HG03571 (cell line): ENCODE results near the gene CTU1.

ENCODE experiments used
- ATAC-seq: cut with Tn5 transposase; IDR thresholded peaks from one replicate; pipeline ENCODE4 v1.9.1; 2021; ENCODE audit not compliant: unreplicated experiment

The CTU1 gene

DNA sequence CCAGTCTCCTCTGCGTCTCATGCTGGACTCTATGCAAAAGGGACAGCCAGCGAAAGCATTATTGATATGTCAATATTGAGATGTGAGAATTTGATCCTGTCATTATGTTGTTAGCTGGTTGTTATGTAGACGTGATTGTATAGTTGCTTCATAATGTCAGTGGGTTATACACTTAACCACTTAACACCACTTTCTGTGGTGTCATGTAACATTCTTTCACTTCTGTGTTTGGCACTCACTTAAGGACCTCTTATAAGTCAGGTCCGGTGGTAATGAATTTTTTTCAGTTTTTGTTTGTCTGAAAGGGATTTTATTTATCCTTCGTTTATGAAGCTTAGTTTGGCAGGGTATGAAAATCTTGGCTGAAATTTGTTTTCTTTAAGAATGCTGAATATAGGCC is 26.8 kb upstream of the CTU1 start:
- no peak for ATAC-seq

DNA sequence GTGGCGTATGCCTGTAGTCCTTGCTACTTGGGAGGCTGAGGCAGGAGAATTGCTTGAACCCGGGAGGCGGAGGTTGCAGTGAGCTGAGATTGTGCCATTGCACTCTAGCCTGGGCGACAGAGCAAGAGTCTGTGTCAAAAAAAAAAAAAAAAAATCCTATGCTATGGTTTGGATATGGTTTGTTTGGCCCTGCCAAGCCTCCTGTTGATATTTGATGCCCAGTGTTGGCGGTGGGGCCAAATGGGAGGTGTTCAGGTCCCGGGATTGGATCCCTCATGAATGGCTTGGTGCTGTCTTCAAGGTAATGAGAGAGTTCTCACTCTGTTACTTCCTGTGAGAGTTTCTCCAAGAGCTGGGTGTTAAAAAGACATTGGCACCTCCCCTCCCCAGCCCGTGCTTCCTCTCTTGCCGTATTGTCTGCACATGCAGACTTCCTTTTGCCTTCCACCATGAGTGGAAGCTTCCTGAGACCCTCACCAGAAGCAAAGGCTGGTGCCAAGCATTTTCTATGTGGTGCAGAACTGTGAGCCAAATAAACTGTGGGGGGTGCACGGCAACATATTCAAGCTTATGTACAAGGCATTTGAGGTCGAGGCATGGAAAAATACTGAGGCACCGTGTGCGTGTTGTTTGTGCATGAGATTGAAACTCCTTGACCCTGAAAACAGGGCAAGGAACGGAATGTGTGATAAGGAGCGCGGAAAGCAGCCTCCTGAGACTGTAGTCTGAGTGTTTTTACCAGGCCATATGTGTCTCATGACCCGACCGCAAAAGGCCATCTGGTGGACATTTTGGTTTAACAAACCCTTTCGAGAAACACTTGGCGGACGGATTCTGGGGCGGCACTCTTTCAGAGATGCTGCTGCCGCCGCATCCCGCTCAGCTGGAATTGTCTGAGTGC is 23.8 kb upstream of the CTU1 start:
- no peak for ATAC-seq

DNA sequence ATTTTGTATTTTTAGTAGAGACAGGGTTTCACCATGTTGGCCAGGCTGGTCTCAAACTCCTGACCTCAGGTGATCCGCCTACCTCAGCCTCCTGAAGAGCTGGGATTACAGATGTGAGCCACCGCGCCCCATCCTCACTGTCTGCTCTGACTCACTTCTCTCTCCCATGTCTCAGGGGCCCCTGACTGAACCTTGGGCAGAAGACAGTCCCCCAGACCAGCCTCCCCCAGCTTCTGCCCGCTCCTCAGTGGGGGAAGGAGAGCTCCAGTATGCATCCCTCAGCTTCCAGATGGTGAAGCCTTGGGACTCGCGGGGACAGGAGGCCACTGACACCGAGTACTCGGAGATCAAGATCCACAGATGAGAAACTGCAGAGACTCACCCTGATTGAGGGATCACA is 21.5 kb upstream of the CTU1 start:
- ATAC-seq = no peak

DNA sequence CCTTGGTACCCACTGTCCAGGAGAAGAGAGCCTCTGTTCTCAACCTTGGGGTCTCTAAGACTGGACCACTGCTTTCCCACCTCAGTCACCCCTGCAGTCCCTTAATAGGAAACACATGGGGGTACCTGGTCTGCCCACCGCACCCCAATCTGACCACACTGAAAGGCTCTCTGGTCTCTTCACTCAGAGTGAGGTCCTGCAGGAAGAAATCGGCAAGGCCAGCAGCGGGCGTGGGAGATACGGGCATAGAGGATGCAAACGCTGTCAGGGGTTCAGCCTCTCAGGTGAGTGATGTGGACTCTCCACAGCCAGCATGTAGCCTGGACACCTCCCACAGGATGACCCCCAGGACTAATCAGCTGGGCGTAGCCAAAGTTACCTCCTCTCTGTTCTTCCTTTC is 20.0 kb upstream of the CTU1 start:
- ATAC-seq = no peak

DNA sequence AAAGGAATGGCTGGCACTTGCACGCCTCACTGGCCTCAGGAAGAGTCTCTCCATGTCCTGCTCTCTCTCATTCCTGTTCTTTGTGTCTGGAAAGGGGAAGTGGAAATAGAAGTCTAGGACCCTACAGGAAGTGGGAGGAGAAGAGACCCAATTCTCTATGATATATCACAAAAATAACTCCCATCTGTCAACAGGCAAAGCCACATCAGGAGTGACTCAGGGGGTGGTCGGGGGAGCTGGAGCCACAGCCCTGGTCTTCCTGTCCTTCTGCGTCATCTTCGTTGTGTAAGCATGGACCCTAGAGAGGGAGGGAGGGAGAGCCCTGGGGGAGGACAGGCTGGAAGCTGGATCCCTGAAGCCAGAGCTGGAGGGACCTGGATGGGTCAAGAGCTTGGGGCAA is 19.5 kb upstream of the CTU1 start:
- no peak for ATAC-seq

DNA sequence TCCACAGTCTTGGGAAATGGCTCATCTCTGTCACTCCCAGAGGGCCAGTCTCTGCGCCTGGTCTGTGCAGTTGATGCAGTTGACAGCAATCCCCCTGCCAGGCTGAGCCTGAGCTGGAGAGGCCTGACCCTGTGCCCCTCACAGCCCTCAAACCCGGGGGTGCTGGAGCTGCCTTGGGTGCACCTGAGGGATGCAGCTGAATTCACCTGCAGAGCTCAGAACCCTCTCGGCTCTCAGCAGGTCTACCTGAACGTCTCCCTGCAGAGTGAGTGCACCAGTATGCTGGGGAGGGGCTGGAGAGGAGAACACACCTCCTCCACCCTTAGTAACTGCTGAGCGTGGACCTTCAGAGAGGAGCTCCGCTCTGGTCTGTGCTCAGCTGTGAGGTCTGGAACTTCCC is 18.8 kb upstream of the CTU1 start:
- no peak for ATAC-seq

DNA sequence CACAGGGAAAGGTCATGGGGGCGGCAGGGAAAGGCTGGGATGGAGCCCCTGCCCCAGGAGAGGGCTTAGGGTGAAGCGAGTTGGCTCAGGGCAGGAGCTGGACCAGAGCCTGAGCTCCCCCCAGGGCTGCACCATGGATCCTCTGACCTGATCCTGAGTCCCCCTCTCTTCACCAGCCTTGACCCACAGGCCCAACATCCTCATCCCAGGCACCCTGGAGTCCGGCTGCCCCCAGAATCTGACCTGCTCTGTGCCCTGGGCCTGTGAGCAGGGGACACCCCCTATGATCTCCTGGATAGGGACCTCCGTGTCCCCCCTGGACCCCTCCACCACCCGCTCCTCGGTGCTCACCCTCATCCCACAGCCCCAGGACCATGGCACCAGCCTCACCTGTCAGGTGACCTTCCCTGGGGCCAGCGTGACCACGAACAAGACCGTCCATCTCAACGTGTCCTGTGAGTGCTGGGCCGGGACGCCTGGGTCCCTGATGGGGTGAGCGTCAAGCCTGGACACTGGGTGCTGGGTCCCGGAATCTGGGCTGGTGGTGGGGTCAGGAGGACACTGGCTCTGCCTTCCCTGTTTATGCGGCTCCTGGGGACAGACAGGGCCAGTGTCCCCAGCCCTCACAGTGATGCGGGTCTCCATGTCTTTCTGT is 17.3 kb upstream of the CTU1 start:
- no peak for ATAC-seq

DNA sequence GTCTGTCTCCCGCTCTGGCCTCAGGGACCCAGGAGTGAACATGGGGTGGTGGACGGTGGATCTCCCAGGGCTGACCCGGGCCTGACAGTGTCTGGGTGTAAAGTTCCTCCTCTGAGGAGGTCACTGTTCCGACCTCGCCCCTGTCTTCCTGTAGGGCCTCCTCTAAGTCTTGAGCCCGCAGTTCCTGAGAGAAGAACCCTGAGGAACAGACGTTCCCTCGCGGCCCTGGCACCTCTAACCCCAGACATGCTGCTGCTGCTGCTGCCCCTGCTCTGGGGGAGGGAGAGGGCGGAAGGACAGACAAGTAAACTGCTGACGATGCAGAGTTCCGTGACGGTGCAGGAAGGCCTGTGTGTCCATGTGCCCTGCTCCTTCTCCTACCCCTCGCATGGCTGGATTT is 16.5 kb upstream of the CTU1 start, which contains the start of gene SIGLEC9:
SIGLEC9 (plus strand) TSS at position 178 of the 400 bp plus-strand sequence; CDS start at position 247, 69 bp downstream.
- ATAC-seq = no peak

DNA sequence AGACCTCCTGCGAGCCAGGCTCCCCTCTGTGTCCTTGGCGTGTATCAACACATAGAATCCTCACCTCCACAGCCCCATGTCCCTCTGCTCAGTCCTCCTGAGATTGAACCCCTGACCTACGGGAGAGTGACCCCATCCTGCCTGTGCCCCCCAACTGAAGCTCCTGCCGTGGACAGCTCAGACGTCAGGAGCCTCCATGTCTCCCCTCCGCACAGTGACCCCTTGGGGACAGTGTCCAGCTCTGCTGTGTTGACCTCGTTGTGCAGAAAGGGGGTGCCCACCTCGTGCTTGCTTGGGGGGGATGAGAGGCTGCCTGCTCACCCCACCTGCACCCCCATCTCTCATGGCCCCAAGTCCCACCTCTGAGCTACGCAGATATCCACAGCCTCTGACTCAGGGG is 16.0 kb upstream of the CTU1 start:
- ATAC-seq = no peak

DNA sequence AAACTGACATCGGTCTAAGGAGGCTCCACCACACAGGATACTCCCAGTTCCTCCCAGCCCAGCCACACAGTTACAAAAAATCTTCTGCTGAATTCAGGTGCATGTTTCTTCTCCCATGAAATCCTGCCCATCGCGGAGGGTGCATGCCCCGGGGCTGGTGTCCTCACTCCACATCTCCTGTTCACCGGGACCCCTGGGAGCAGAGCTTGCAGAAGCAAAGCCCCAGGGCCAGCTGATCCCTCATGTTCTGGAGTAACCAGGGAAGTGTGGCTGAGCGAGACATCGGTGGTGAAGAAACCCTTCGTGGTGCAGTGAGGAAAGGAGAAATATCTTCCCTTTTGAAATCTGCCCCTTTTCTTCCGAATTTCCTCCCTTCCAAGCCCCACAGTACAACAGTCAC is 15.6 kb upstream of the CTU1 start:
- ATAC-seq = no peak

DNA sequence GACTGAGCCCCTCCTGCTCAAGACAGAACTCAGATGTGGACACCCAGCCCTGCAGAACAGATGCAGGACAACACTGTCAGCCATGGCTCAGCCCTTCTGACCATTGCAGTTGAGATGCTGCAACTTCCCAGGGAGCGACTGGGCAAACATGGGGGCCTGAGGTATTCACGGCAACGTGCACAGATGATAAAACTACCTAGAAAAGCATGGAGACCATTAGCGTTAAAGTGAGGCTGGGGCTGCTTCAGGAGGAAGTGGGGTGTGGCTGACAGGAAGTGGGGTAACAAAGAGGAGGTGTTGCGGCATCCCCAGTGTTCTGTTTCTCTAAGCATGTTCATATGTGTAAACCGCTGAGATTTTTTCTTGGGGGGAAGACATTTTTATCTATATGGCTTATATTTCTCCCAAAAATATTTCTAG is 15.2 kb upstream of the CTU1 start:
- no peak for ATAC-seq

DNA sequence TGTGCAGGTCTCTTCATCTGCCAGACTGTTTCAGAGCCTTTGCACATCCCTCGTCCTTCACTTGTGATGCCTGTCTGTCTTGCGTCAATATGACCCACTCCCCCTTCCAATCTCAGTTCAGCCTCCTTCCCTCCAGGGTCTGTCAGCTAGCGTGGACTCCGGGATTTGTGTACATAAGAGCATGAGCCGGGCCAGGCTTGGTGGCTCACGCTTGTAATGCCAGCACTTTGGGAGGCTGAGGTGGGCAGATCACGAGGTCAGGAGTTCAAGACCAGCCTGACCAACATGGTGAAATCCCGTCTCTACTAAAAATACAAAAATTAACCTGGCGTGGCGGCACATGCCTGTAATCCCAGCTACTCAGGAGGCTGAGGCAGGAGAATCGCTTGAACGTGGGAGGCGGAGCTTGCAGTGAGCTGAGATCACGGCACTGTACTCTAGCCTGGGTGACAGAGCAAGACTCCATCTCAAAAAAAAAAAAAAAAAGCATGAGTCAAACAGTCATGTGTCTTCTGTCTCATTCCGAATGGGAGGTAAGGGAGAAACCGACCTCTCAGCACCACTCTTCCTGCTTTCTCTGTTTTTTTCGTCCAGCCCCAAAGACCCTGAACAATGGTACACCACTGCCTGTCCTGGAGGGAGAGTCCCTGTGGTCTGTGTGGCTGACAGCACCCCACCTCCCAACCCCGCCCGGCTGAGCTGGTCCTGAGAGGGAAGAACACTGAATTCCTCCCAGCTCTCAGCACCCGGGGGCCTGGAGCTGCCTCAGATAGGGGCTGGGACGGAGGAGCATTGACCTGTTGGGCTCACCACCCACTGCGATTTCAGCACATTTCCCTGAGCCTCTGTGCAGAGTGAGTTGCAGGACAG is 14.1 kb upstream of the CTU1 start:
- ATAC-seq = no peak

DNA sequence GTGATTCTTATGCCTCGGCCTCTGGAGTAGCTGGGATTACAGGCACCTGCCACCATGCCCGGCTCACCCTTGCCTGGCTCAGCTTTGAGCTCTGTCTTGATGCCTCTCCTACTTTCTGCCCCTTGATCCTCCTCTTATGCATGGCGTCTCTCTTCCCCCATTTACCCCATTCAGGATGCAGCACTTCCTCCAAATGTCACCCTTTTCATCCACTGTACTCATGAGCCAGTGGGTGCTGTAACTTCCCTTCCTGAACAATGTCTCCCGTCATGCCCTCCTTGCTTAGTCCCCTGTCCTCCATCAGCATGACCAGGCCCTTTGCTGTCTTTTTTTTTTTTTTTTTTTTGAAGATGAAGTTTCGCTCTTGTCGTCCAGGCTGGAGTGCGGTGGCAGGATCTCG is 13.0 kb upstream of the CTU1 start:
- ATAC-seq = no peak

DNA sequence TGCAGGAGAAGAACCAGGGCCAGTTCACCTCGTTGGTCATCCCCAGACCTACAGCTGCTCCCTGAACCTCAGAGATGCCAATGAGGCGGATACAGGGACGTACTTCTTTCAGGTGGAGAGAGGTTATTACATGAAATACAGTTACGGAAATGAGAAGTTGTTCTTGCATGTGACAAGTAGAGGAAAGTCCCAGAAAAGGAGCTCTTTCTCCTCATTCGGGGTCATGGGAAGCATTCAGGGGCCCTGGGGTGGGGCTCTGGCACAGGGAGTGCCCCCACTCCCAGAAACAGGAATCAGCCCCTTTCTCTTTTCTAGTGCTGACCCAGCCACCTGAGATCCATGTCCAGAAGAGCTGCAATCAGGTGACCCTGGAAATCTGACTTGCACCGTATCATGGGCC is 12.0 kb upstream of the CTU1 start:
- no peak for ATAC-seq

DNA sequence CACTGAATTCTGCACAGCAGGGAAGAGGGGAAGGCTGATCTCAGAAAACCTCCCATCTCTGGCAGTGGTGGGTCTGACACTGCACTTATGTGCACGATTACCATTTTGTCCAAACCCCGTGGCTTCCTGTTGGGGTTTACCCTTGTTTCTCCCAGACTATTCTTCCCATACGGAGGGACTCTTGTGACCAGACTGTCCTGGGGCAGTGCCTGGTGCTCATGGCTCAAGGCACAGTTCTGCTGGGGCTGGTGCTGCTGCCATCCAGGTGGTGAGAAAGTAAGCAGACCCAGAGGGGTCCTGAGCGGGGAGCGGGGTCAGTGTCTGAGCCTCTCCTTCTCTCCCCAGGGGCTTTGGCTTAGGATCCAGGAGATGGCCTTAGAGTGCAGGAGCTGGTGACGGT is 11.4 kb upstream of the CTU1 start:
- ATAC-seq = no peak

DNA sequence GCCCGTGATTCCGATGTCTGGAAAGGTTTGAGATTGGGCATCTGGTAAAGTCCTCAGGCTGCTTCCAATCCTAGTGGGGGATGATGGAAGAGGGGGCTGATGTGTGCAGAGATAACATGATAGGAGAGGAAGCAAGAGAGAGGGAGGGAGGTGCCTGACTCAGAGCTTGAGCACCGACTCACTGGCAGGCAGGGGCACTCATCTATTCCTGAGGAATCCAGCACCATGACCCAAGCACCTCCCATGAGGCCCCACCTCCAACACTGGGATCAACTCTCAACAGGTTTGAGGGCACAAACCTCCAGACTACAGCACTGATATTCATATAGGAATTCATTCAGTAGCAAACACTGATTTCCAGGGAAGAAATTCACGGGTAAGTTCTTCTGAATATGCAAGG is 10.9 kb upstream of the CTU1 start:
- no peak for ATAC-seq

DNA sequence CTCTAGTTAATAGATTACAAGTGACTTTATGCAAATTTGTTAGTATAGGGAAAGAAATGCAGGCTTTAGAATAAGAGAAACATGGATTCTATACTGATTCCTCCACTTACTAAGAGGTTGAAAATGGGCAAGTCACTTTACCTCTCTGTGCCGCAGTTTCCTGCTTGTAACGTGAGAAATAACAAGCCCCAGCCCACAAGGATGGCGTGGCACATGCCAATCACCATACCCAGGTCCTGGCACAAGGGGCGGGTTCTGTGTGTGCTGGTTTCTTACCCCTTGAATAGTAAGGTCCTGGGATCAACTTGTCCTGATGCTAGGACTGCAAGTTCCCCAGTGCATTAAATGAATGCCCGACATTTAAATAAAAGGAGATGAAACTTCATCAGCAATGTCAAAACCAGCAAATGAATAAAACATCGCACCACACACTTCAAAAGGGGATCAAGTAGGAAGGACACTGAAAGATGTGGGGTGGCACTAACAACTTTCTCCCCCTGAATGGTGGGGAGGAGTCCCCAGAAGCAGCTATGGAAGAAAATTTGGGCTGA is 8.6 kb upstream of the CTU1 start:
- no peak for ATAC-seq

DNA sequence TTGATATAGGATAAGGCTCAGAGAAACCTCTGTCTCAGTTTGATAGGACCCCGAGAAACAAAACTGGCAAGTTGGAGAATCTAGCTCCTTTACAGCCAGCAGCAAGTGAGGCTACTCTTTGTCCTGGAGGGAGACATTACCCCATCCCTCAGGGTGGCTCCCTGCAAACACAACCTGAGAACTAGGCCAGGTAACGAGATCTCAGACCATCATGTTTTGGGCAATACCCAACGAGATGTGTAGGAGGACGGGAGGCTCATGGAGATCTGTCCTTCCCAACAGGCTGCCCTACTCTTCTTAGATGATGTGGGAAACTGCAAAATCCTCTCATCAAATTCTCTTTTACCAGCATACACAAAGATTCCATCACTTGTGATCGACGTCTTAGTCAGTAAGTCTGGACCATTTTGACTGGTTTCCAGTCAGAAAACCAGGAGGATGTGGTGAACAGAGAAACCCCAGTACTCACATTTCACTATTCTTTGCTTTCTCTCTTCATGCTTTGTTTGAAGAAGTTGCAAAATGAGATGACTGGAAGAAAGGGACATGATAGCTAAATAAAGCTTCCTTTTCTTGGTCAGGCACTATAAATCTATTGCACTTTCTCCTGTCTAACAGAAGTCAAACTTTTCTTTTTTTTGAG is 6.0 kb upstream of the CTU1 start:
- no peak for ATAC-seq

DNA sequence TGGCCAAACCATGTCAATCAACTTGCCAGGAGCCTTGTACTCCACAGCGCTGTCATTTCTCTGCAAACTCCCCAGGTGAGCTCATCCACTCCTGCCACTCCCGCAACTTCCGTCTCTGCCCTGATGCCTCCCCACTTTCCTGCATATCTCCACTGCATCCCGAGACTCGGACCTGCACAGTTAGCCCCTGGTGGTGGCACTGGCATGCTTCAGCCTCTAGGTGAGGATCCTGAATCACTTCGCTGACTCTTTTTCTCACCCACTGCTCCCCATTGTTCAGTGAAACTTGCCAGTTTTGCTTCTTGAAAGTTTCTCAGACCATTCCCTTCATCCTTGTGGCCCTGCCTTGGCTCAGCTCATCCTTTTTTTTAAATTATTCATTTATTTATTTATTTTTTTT is 3.4 kb upstream of the CTU1 start:
- ATAC-seq = no peak

DNA sequence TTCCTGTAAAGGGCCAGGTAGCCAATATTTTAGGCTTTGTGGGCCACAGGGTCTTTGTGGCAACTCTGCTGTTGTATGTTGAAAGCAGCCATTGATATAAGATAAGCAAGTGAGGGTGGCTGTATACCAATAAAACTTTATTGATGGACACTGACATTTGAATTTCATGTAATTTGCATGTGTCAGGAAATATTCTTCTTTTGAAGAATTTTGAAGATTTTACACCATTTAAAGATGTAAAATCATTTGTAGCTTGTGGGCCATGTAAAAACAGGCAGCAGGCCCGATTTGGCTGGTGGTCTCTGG is 2.4 kb upstream of the CTU1 start:
- no peak for ATAC-seq

DNA sequence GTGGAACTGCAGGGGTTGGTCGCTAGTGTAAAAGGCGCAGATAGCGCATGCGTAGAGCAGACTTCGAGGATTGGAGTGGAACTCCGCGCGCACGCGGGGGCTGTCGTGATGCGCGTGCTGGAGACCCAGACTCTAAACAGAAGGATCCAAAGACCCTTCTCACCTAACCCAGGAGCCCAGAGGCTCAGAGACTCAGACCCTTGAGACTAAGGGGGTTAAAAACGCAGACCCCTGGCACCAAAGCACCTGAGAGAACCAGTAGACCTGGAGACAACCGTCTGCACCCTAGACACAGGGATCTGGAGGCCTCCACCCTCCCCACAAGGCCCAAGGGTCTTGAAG is 567 bp upstream of the CTU1 start:
- ATAC-seq = peak; percentile 11
